Activated CD4-positive, alpha-beta T cell treated with anti-CD3 and anti-CD28 coated beads, Interleukin-2, amount 10 ng/mL, durations not matched to agents 7 days and 5 days (primary cell): ENCODE measurements around the gene CSF3R. TPM values are rescaled to one million over a fixed set of nuclear protein-coding genes. Genes with fewer than 3 reads are reported as not detected.
"Not testable (repeated sequence)": the region's sequence is repeated elsewhere in the genome, so short reads cannot be mapped to it uniquely, and the experiment has no call there.

Experiments used
- CTCF ChIA-PET: fragments of 350-600 bp; sonication (Branson Sonifier 250); formaldehyde crosslinking; loops from one replicate; lab custom pipeline; 2021; ENCODE audit warnings: antibody characterized with exemption; lab: Charles Lee
- POLR2A ChIA-PET: fragments of 350-600 bp; sonication (Branson Sonifier 250); formaldehyde crosslinking; loops from one replicate; lab custom pipeline; 2021; ENCODE audit warnings: antibody characterized with exemption; lab: Charles Lee
- DNase-seq: peaks from one replicate; pipeline ENCODE4 v3.0.0-alpha.2; 2020
- H3K27ac Mint-ChIP-seq: one replicate; pipeline ENCODE4 v1.8.0; 2021; ENCODE audit warnings: mild to moderate bottlenecking, moderate library complexity, mixed read lengths
- H3K27me3 Mint-ChIP-seq: one replicate; pipeline ENCODE4 v1.8.0; 2021; ENCODE audit warnings: mixed read lengths
- H3K36me3 Mint-ChIP-seq: one replicate; pipeline ENCODE4 v1.8.0; 2021; ENCODE audit warnings: low read depth, mixed read lengths
- H3K4me1 Mint-ChIP-seq: one replicate; pipeline ENCODE4 v1.8.0; 2021; ENCODE audit warnings: mixed read lengths
- H3K4me3 Mint-ChIP-seq: one replicate; pipeline ENCODE4 v1.8.0; 2021; ENCODE audit warnings: mild to moderate bottlenecking, moderate library complexity, mixed read lengths
- H3K9me3 Mint-ChIP-seq: one replicate; pipeline ENCODE4 v1.8.0; 2021; ENCODE audit warnings: mixed read lengths
- total RNA-seq, 2 experiments: library from RNA; stranded (reverse); gene quantifications; one replicate each; pipeline ENCODE4 v1.2.3, GENCODE V29; 2021

CSF3R gene
- total RNA-seq, 2 experiments from 2014 or later: 0.29 to 0.32 TPM

GRCh38 chr1:36486439-36487335, 4.0 kb upstream of the CSF3R start:
- H3K36me3 Mint-ChIP-seq: no peaks in the 10 kb centered on the region
- ChIA-PET POLR2A (no interaction called here), CTCF (interaction anchor here (2.4 kb wide), 1 partner anchor 18 kb away, joined by 5 read pairs; no protein-coding TSS in a partner anchor)
- no peaks in the 10 kb centered on the region for H3K9me3 Mint-ChIP-seq
- H3K27ac Mint-ChIP-seq: no peak overlapping the region
- no peak for DNase-seq
- H3K4me3 Mint-ChIP-seq: no peak overlapping the region
- peaks cover 8% of the 10 kb centered on the region for H3K4me1 Mint-ChIP-seq
- H3K27me3 Mint-ChIP-seq: peaks cover under 1% of the 10 kb centered on the region

DNA sequence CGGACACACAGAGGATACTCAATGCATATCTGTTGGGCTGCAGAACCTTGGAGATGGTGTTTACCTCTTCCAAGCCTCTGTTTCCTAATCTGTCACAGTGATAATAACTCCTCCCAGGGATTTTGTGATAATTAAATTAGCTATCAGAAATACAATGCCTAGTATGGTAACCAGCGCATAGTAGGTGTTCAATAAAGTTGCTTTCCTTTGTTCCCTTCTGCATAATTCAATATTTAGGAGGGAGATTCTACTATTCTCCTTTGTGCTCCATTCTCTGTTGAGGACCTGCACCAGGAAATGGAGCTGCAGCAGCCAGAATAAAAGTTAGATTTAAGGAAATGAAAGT, 3.4 kb upstream of the CSF3R start:
- Mint-ChIP-seq H3K9me3 (no peaks in the 10 kb centered on the region), H3K36me3 (no peaks in the 10 kb centered on the region), H3K4me1 (peaks cover 12% of the 10 kb centered on the region), H3K4me3 (no peak overlapping the region), H3K27ac (no peak overlapping the region), H3K27me3 (peaks cover 1% of the 10 kb centered on the region)
- no peak for DNase-seq
- ChIA-PET CTCF (interaction anchor here (0.9 to 2.4 kb wide), 2 partner anchors 17 to 104 kb away, joined by 3 to 5 read pairs; no protein-coding TSS in a partner anchor), POLR2A (no interaction called here)

DNA sequence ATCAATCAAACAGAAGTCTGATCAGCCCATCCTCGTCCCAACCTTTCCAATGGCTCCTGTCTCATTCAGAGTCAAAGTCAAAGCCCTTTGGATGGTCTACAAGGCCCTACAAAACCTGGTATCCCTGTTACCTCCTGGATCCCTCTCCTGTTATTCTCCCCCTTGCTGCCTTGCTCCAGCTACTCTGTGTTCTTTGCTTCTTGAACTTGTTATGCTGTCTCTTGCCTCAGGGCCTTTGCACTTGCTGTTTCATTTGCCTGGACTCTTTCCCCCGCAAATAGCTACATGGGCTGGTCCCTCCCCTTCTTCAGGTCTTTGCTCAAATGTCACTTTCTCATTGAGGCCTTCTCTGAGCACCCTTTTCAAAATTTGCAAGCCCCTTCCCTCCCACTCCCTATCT, 1.4 kb upstream of the CSF3R start:
- peak overlapping the region; percentile 47 for H3K27ac Mint-ChIP-seq
- POLR2A ChIA-PET: no interaction called here
- H3K4me1 Mint-ChIP-seq: peaks cover 12% of the 10 kb centered on the region
- no peak for DNase-seq
- H3K4me3 Mint-ChIP-seq: no peak overlapping the region
- H3K27me3 Mint-ChIP-seq: peaks cover 1% of the 10 kb centered on the region
- H3K9me3 Mint-ChIP-seq: no peaks in the 10 kb centered on the region
- CTCF ChIA-PET: interaction anchor here (2.4 kb wide), 1 partner anchor 15 kb away, joined by 5 read pairs; no protein-coding TSS in a partner anchor
- no peaks in the 10 kb centered on the region for H3K36me3 Mint-ChIP-seq

- H3K27me3 Mint-ChIP-seq: peaks cover 1% of the 10 kb centered on the region
- H3K4me3 Mint-ChIP-seq: peak overlapping the region; percentile 2
- H3K27ac Mint-ChIP-seq: peak overlapping the region; percentile 80
- CTCF ChIA-PET: interaction anchor here (0.9 kb wide), 1 partner anchor 9 kb away, joined by 4 read pairs; no protein-coding TSS in a partner anchor
- DNase-seq: no peak
- no peaks in the 10 kb centered on the region for H3K9me3 Mint-ChIP-seq
- H3K36me3 Mint-ChIP-seq: no peaks in the 10 kb centered on the region
- H3K4me1 Mint-ChIP-seq: peaks cover 12% of the 10 kb centered on the region
- POLR2A ChIA-PET: no interaction called here
Observed at GRCh38 chr1:36481771-36482723, 666 bp downstream of the CSF3R start.

DNA sequence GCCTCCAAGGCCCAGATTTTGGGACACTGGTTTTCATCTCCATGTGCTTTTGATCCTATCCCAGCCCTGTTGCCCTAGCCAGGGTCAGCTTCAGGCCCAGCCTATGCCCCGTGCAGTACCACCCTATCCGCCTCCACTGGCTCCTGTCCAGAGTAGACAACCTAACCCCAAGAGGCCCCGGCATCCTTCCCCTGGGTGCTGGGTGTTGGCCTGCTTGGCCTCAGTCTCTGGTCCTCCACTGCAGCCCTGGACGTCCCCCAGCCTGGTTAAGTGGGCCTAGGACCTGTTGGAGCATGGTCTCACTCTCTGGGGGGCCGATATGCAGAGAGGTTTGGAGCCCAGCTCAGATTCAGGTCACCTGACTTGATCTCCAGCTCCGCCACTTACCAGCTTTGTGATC, 1.6 kb downstream of the CSF3R start:
- Mint-ChIP-seq H3K4me1 (peaks cover 12% of the 10 kb centered on the region), H3K36me3 (no peaks in the 10 kb centered on the region), H3K9me3 (no peaks in the 10 kb centered on the region), H3K27me3 (peaks cover 1% of the 10 kb centered on the region), H3K4me3 (no peak overlapping the region), H3K27ac (no peak overlapping the region)
- CTCF ChIA-PET: no interaction called here
- no peak for DNase-seq
- POLR2A ChIA-PET: no interaction called here

DNA sequence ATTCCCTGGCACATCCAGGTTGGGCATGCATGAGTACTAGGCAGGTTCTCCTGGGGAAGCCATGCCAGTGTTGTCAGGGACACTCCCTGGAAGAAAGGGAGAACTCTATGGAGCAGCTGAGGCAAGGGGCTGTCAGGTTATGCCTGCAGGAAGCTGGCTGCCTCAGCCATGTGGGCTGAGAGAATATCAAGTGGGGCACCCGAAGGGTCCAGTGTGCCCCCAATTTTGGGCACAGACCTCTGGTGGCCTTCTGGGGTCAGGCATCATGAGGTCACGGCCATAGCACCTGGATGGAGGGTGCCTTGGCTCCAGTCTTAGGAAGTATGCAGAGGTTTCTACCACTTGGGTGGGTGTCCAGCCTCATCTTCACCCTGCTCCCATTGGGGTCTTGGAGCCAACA, 2.6 kb downstream of the CSF3R start:
- POLR2A ChIA-PET: no interaction called here
- no peaks in the 10 kb centered on the region for H3K9me3 Mint-ChIP-seq
- H3K27ac Mint-ChIP-seq: no peak overlapping the region
- CTCF ChIA-PET: no interaction called here
- H3K36me3 Mint-ChIP-seq: no peaks in the 10 kb centered on the region
- DNase-seq: no peak
- peaks cover 12% of the 10 kb centered on the region for H3K4me1 Mint-ChIP-seq
- H3K27me3 Mint-ChIP-seq: peaks cover 1% of the 10 kb centered on the region
- H3K4me3 Mint-ChIP-seq: no peak overlapping the region

DNA sequence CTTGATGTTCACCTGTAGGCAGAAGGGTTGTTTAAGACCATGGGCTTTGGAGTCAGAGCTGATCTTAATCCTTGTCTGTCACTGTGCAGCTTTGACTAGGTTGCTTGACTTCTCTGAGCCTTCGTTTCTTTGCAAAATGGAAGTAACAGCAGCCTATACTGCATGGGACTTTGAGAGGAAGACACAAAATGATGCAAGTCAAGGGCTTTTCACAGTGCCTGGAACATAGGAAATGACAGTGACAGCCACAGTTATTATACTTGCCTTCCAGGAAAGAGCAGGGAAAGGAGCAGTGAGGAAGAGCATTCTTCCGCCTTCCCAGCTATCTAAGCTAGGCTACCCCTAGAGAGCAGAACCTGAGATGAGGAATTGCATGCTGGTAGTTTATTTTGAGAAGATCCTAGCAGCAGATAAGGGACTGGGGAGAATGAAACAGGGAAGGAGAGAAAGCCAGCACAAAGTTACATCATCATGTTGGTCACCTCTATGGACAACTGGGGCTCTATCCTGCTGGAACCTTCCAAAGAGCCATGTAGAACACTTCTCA, 3.1 kb downstream of the CSF3R start:
- Mint-ChIP-seq H3K9me3 (no peaks in the 10 kb centered on the region), H3K27me3 (peaks cover 1% of the 10 kb centered on the region), H3K4me1 (peaks cover 14% of the 10 kb centered on the region), H3K4me3 (no peak overlapping the region), H3K36me3 (no peaks in the 10 kb centered on the region), H3K27ac (no peak overlapping the region)
- ChIA-PET POLR2A (no interaction called here), CTCF (no interaction called here)
- DNase-seq: no peak

- H3K4me1 Mint-ChIP-seq: peaks cover 23% of the 10 kb centered on the region
- H3K9me3 Mint-ChIP-seq, POLR2A ChIA-PET, DNase-seq, H3K4me3 Mint-ChIP-seq, H3K27ac Mint-ChIP-seq, H3K27me3 Mint-ChIP-seq, CTCF ChIA-PET, H3K36me3 Mint-ChIP-seq: not testable (repeated sequence)
Observed at GRCh38 chr1:36477615-36478014, 5.1 kb downstream of the CSF3R start.

GRCh38 chr1:36476945-36477344, 5.8 kb downstream of the CSF3R start:
- Mint-ChIP-seq H3K27ac (no peak overlapping the region), H3K27me3 (peaks cover 1% of the 10 kb centered on the region), H3K36me3 (no peaks in the 10 kb centered on the region), H3K9me3 (no peaks in the 10 kb centered on the region), H3K4me3 (no peak overlapping the region), H3K4me1 (peaks cover 17% of the 10 kb centered on the region)
- ChIA-PET POLR2A (no interaction called here), CTCF (no interaction called here)
- DNase-seq: no peak

DNA sequence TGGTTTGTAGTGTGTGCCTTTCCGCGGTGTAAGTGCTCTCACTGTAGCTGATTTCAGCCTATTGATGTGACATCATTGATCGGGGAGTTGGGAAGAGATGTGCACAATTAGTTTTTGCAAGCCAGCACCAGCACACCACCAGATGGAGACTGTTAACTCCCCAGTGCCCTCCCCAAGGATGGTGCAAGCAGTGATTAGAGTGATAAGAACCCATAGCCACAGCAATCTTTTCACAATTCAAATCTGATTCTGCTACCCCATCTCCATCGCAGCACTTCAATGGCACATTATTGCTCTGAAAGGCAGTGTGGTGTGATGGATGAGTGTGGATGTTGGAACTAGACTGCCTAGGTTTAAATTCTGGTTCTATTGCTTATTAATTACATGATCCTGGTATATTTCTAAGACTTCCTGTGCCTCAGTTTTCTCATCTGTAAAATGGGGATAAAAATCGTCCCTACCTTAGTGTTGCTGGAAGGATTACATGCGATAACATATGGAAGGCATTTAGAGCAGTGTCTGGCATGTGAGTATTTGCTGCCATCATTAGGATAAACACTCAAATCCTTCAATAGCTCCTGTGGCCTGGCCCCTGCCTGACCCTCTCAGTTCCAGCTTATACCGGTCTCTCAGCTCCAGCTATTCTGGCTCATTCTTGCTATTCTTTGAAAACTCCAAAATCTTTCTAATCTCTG, 6.7 kb downstream of the CSF3R start:
- peaks cover 10% of the 10 kb centered on the region for H3K4me1 Mint-ChIP-seq
- CTCF ChIA-PET: interaction anchor here (0.6 to 0.9 kb wide), 2 partner anchors 107 to 220 kb away, joined by 3 read pairs; no protein-coding TSS in a partner anchor
- H3K36me3 Mint-ChIP-seq: no peaks in the 10 kb centered on the region
- no peaks in the 10 kb centered on the region for H3K27me3 Mint-ChIP-seq
- no peak for DNase-seq
- H3K9me3 Mint-ChIP-seq: no peaks in the 10 kb centered on the region
- no peak overlapping the region for H3K27ac Mint-ChIP-seq
- POLR2A ChIA-PET: no interaction called here
- no peak overlapping the region for H3K4me3 Mint-ChIP-seq

DNA sequence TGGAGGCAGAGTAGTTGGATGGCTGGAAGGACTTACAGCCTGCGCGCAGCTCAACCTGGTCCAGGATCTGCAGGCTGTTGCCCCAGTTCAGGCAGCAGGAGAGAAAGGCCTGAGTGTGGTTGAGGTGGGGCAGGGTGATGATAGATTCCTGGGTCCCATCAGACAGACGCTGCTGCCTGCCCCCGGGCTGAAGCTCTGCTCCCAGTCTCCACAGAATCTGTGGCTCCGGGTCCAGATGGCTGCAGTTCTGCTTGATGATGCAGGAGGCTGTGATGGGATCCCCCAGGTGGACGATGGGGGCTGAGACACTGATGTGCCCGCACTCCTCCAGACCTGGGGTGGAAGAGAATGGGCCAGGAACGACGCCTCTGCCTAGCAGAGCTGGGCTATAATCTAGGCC, 7.4 kb downstream of the CSF3R start:
- ChIA-PET CTCF (interaction anchor here (0.6 kb wide), 1 partner anchor 220 kb away, joined by 3 read pairs; no protein-coding TSS in a partner anchor), POLR2A (no interaction called here)
- H3K27me3 Mint-ChIP-seq: no peaks in the 10 kb centered on the region

GRCh38 chr1:36472656-36473055, 10.1 kb downstream of the CSF3R start:
- POLR2A ChIA-PET: no interaction called here
- no peak for DNase-seq
- no peak overlapping the region for H3K27ac Mint-ChIP-seq
- H3K4me1 Mint-ChIP-seq: peaks cover 10% of the 10 kb centered on the region
- no peaks in the 10 kb centered on the region for H3K27me3 Mint-ChIP-seq
- CTCF ChIA-PET: interaction anchor here (1.1 kb wide), 1 partner anchor 10 kb away, joined by 4 read pairs; the partner anchor contains the start of gene CSF3R
- no peaks in the 10 kb centered on the region for H3K9me3 Mint-ChIP-seq
- H3K4me3 Mint-ChIP-seq: no peak overlapping the region
- H3K36me3 Mint-ChIP-seq: no peaks in the 10 kb centered on the region

More for the DNA sequence above, 7.4 kb downstream of the CSF3R start:
- no peaks in the 10 kb centered on the region for H3K36me3 Mint-ChIP-seq
- no peak for DNase-seq
- H3K4me3 Mint-ChIP-seq: no peak overlapping the region
- no peak overlapping the region for H3K27ac Mint-ChIP-seq
- peaks cover 10% of the 10 kb centered on the region for H3K4me1 Mint-ChIP-seq
- no peaks in the 10 kb centered on the region for H3K9me3 Mint-ChIP-seq
